Measurements from ENCODE around the gene RCAN2.

Gene RCAN2

GRCh38 chr6:46305833-46306232 lies 185.4 kb downstream of the RCAN2 start:
- TF ChIP-seq SIN3A (IDR thresholded peaks at IDR 0.05; ENCODE audit: borderline replicate concordance, insufficient read depth, low read length) (no peak), FOXP2 (optimal IDR thresholded peaks at IDR 0.05; ENCODE audit: borderline replicate concordance, extremely low read depth, extremely low read length, insufficient read depth) (no peak), TAF1 (IDR thresholded peaks at IDR 0.05; ENCODE audit: borderline replicate concordance, insufficient read depth, low read length) (no peak), POLR2AphosphoS5 (IDR thresholded peaks at IDR 0.05; ENCODE audit: low read depth, low read length) (no peak)
- TF ChIP-seq, protein P1, sequence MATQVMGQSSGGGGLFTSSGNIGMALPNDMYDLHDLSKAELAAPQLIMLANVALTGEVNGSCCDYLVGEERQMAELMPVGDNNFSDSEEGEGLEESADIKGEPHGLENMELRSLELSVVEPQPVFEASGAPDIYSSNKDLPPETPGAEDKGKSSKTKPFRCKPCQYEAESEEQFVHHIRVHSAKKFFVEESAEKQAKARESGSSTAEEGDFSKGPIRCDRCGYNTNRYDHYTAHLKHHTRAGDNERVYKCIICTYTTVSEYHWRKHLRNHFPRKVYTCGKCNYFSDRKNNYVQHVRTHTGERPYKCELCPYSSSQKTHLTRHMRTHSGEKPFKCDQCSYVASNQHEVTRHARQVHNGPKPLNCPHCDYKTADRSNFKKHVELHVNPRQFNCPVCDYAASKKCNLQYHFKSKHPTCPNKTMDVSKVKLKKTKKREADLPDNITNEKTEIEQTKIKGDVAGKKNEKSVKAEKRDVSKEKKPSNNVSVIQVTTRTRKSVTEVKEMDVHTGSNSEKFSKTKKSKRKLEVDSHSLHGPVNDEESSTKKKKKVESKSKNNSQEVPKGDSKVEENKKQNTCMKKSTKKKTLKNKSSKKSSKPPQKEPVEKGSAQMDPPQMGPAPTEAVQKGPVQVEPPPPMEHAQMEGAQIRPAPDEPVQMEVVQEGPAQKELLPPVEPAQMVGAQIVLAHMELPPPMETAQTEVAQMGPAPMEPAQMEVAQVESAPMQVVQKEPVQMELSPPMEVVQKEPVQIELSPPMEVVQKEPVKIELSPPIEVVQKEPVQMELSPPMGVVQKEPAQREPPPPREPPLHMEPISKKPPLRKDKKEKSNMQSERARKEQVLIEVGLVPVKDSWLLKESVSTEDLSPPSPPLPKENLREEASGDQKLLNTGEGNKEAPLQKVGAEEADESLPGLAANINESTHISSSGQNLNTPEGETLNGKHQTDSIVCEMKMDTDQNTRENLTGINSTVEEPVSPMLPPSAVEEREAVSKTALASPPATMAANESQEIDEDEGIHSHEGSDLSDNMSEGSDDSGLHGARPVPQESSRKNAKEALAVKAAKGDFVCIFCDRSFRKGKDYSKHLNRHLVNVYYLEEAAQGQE (IDR thresholded peaks at IDR 0.05; ENCODE audit: insufficient read depth in 1 of 2, low read depth in 2 of 2, low read length in 2 of 2) = no peak

DNA sequence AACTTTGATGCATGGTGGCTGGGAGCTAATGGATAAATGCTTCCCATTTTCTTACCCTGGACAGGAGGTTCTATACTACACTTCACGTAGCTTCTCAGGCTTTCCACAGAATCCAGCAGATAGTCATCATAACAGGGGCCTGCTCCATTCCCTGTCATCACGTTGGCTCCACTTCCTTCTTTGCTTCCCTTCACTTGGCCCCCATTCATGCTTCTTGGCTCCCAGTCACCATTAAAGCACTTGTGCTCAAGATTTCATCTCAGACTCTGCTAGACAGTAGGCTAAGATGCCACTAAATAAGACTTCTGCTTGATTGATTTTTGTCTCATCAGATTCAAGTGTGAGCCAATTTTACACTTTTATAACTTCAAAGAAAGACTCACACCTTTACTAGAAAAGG lies 186.0 kb downstream of the RCAN2 start:
- no peak for TF ChIP-seq FOXP2 (optimal IDR thresholded peaks at IDR 0.05; ENCODE audit: borderline replicate concordance, extremely low read depth, extremely low read length, insufficient read depth)
- TF ChIP-seq, protein P1 (IDR thresholded peaks at IDR 0.05; ENCODE audit: insufficient read depth in 1 of 2, low read depth in 2 of 2, low read length in 2 of 2) = no peak
- no peak for TF ChIP-seq SIN3A (IDR thresholded peaks at IDR 0.05; ENCODE audit: borderline replicate concordance, insufficient read depth, low read length)
- TF ChIP-seq TAF1 (IDR thresholded peaks at IDR 0.05; ENCODE audit: borderline replicate concordance, insufficient read depth, low read length) = no peak
- no peak for TF ChIP-seq POLR2AphosphoS5 (IDR thresholded peaks at IDR 0.05; ENCODE audit: low read depth, low read length)

GRCh38 chr6:46302816-46303215 lies 188.4 kb downstream of the RCAN2 start:
- TF ChIP-seq, protein P1 (IDR thresholded peaks at IDR 0.05; ENCODE audit: insufficient read depth in 1 of 2, low read depth in 2 of 2, low read length in 2 of 2) = no peak
- no peak for TF ChIP-seq FOXP2 (optimal IDR thresholded peaks at IDR 0.05; ENCODE audit: borderline replicate concordance, extremely low read depth, extremely low read length, insufficient read depth)
- TF ChIP-seq SIN3A (IDR thresholded peaks at IDR 0.05; ENCODE audit: borderline replicate concordance, insufficient read depth, low read length) = no peak
- TF ChIP-seq POLR2AphosphoS5 (IDR thresholded peaks at IDR 0.05; ENCODE audit: low read depth, low read length) = no peak

- TF ChIP-seq SIN3A (IDR thresholded peaks at IDR 0.05; ENCODE audit: borderline replicate concordance, insufficient read depth, low read length) (no peak), FOXP2 (optimal IDR thresholded peaks at IDR 0.05; ENCODE audit: borderline replicate concordance, extremely low read depth, extremely low read length, insufficient read depth) (no peak), TAF1 (IDR thresholded peaks at IDR 0.05; ENCODE audit: borderline replicate concordance, insufficient read depth, low read length) (no peak), POLR2AphosphoS5 (IDR thresholded peaks at IDR 0.05; ENCODE audit: low read depth, low read length) (no peak)
- TF ChIP-seq, protein P1 (IDR thresholded peaks at IDR 0.05; ENCODE audit: insufficient read depth in 1 of 2, low read depth in 2 of 2, low read length in 2 of 2) = no peak
These were observed 189.1 kb downstream of the RCAN2 start for GRCh38 chr6:46302176-46302575.

DNA sequence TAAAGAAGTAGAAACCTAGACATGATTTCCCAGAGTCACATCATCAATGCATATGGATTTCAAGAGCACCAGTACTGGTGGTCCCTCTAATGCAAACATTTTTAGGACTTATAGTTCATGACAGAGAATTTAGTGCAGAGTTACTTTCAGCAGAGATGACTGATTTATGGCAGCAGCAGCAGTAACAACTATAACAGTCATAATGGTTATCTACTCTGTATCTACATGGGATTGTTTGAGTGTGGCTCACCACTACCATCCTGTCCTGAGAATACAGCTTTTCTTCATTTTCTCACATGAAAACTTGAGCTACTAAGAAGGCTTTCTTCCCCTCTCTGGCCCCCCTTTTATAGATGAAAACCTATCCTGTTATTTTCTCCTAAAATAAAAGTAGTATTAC lies 192.0 kb downstream of the RCAN2 start:
- TF ChIP-seq TAF1 (IDR thresholded peaks at IDR 0.05; ENCODE audit: borderline replicate concordance, insufficient read depth, low read length) = no peak
- TF ChIP-seq POLR2AphosphoS5 (IDR thresholded peaks at IDR 0.05; ENCODE audit: low read depth, low read length) = no peak
- TF ChIP-seq, protein P1 (IDR thresholded peaks at IDR 0.05; ENCODE audit: insufficient read depth in 1 of 2, low read depth in 2 of 2, low read length in 2 of 2) = no peak
- TF ChIP-seq SIN3A (IDR thresholded peaks at IDR 0.05; ENCODE audit: borderline replicate concordance, insufficient read depth, low read length) = no peak
- TF ChIP-seq FOXP2 (optimal IDR thresholded peaks at IDR 0.05; ENCODE audit: borderline replicate concordance, extremely low read depth, extremely low read length, insufficient read depth) = no peak

All from PFSK-1 (cell line).